ENCODE results near the gene SPACDR.

DNA sequence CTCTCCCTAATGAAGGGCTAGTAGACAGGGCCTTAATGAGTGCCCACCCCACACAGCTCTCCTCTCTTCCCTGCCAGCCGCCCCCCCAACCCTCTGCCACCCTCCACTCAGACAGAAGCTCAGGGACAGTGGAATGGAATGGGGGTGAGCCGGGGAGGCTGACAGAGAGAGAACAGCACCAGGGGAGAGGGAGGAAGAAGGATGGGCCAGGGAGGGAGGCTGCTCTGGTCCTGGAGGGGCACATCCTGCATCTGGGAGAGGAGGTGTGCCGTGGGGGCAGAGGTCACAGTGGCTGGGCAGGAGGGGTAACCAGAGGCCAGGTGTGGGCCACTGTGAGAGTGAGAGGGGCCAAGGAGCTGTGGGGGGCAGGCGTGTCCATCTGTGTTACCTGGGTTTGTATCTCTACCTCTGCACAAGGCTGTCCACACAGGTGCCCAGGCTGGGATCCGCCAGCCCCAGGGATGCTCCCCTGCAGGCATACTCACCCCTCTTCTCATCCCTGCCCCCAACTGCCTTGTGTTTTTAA lies 22.1 kb upstream of the SPACDR start:
- TF ChIP-seq, protein P1, sequence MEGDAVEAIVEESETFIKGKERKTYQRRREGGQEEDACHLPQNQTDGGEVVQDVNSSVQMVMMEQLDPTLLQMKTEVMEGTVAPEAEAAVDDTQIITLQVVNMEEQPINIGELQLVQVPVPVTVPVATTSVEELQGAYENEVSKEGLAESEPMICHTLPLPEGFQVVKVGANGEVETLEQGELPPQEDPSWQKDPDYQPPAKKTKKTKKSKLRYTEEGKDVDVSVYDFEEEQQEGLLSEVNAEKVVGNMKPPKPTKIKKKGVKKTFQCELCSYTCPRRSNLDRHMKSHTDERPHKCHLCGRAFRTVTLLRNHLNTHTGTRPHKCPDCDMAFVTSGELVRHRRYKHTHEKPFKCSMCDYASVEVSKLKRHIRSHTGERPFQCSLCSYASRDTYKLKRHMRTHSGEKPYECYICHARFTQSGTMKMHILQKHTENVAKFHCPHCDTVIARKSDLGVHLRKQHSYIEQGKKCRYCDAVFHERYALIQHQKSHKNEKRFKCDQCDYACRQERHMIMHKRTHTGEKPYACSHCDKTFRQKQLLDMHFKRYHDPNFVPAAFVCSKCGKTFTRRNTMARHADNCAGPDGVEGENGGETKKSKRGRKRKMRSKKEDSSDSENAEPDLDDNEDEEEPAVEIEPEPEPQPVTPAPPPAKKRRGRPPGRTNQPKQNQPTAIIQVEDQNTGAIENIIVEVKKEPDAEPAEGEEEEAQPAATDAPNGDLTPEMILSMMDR (IDR thresholded peaks at IDR 0.05), result no peak
- TF ChIP-seq POLR2AphosphoS5 (IDR thresholded peaks at IDR 0.05), result no peak

All from suprapubic skin (tissue), 3 donors.